ENCODE results near the gene MAMLD1. TPM values are rescaled to one million over a fixed set of nuclear protein-coding genes. Genes with fewer than 3 reads are reported as not detected.

The MAMLD1 gene
- total and polyA plus RNA-seq, 2 of the 8 experiments (the other 6 are each of a cell fraction or from before 2014, with no cell fraction given): 0.09 to 0.26 TPM

DNA sequence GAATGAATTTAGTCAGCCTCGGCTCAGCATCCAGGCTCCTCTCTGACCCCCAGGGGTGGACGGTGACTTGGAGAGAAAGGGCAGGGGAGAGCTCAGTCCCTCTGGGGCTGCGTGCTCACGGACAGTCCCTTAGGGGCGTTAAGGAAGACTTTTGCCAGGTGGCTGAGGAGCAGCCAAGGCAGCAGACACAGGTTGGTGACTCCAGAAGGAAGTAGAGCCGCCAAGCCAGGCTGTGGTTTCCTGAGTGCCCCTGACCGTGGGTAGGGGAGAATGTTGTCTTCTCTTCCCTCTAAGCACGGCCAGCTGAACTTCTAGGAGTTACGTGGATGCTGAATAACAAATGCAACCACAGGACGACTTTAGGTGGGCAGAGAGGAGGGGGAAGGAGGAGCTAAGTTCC, 114.3 kb downstream of the MAMLD1 start:
- no peak overlapping the region for H3K4ac ChIP-seq (replicated peaks; ENCODE audit: insufficient read length, low read depth, low read length)
- no peaks in the 10 kb centered on the region for H4K20me1 ChIP-seq (replicated peaks in 1 of 2; ENCODE audit: control insufficient read depth in 1 of 2, insufficient read depth in 2 of 2, low read length in 2 of 2)
- H3K4me3 ChIP-seq (ENCODE audit: extremely low read depth in 1 of 4, insufficient read depth in 2 of 4, low read depth in 3 of 4, low read length in 4 of 4): no peak overlapping the region
- no peak overlapping the region for H4K91ac ChIP-seq (replicated peaks; ENCODE audit: insufficient read length, low read length)
- H2BK5ac ChIP-seq (ENCODE audit: low read depth, low read length): no peak overlapping the region
- H2BK15ac ChIP-seq (ENCODE audit: low read length): no peak overlapping the region
- DNase-seq (ENCODE audit: low read depth in 1 of 2, low spot score in 2 of 2) (no peak), FAIRE-seq (no peak)
- no peak overlapping the region for H2BK20ac ChIP-seq (ENCODE audit: low read length)
- CTCF ChIA-PET (ENCODE audit: partially characterized antibody): no interaction called here
- H3K27me3 ChIP-seq (replicated peaks in 1 of 4; ENCODE audit: control insufficient read depth in 3 of 4, extremely low read depth in 1 of 4, insufficient read depth in 3 of 4, low read length in 3 of 4): no peaks in the 10 kb centered on the region
- no peaks in the 10 kb centered on the region for H3K9me3 ChIP-seq (ENCODE audit: insufficient read depth in 2 of 2, low read depth in 1 of 2, low read length in 1 of 2)
- WGBS, 2 experiments (ENCODE audit: extremely low coverage in 1 of 2, insufficient coverage in 1 of 2, insufficient read length in 1 of 2, insufficient replicate concordance in 2 of 2, low coverage in 1 of 2, low lambda C conversion rate in 2 of 2, missing lambda C conversion rate in 1 of 2): 82% methylated on average over 5 of the region's 10 CpGs; no CpG with 5 or more reads in 1 of the 2 experiments
- no peak overlapping the region for H3K27ac ChIP-seq (ENCODE audit: low read depth, low read length)
- no peak overlapping the region for H4K5ac ChIP-seq (ENCODE audit: insufficient read length, low read depth, low read length)
- no peak overlapping the region for H3K56ac ChIP-seq (replicated peaks; ENCODE audit: insufficient read length, low read depth, low read length)
- H2AFZ ChIP-seq (ENCODE audit: low read length): no peak overlapping the region
- H3K18ac ChIP-seq (ENCODE audit: extremely low read depth, low read length): no peak overlapping the region
- POLR2A ChIA-PET (ENCODE audit: partially characterized antibody): no interaction called here
- no peaks in the 10 kb centered on the region for H3K36me3 ChIP-seq (ENCODE audit: control insufficient read depth in 2 of 4, insufficient read depth in 4 of 4, low read length in 3 of 4)
- no peaks in the 10 kb centered on the region for H3K79me2 ChIP-seq (ENCODE audit: control insufficient read depth in 1 of 2, insufficient read depth in 2 of 2, low read length in 2 of 2)
- no peak overlapping the region for H3K14ac ChIP-seq (ENCODE audit: insufficient read length)
- no peak overlapping the region for H2BK120ac ChIP-seq (replicated peaks; ENCODE audit: low read depth, low read length)
- peaks cover 0 to 3% (median 0%) of the 10 kb centered on the region in 4 experiments; a peak in 1 of 7 replicates for H3K4me1 ChIP-seq (replicated peaks in 1 of 4; ENCODE audit: control insufficient read depth in 3 of 4, insufficient read depth in 4 of 4, low read length in 3 of 4)
- no peak overlapping the region for H3K4me2 ChIP-seq (ENCODE audit: insufficient read depth in 1 of 2, low read depth in 2 of 2, low read length in 2 of 2)
- H3K23me2 ChIP-seq (ENCODE audit: low read depth, low read length): no peaks in the 10 kb centered on the region
- no peak overlapping the region for H4K8ac ChIP-seq (ENCODE audit: extremely low read depth, insufficient read depth, low read length)
- no peaks in the 10 kb centered on the region for H3K79me1 ChIP-seq (ENCODE audit: low read depth, low read length)
- H3K23ac ChIP-seq (ENCODE audit: insufficient read length): no peak overlapping the region
- H2AK5ac ChIP-seq (ENCODE audit: low read depth, low read length): no peak overlapping the region
- H3K9ac ChIP-seq (replicated peaks in 1 of 4; ENCODE audit: extremely low read depth in 1 of 4, low read depth in 3 of 4, low read length in 3 of 4): no peak overlapping the region
- H2BK12ac ChIP-seq (ENCODE audit: low read depth, low read length): no peak overlapping the region
- no peak for TF ChIP-seq TBP (IDR thresholded peaks at IDR 0.05; ENCODE audit: low read depth, low read length)
- TF ChIP-seq SUZ12 (IDR thresholded peaks at IDR 0.05; ENCODE audit: low read length): no peak
- no peak for TF ChIP-seq MAFK (IDR thresholded peaks at IDR 0.05; ENCODE audit: low read depth, low read length)
- no peak for TF ChIP-seq HDAC2 (IDR thresholded peaks at IDR 0.05; ENCODE audit: borderline replicate concordance in 1 of 2, low read depth in 2 of 2, low read length in 2 of 2)
- TF ChIP-seq GABPA (IDR thresholded peaks at IDR 0.05; ENCODE audit: borderline replicate concordance, insufficient read depth, low read length): no peak
- TF ChIP-seq EZH2 (IDR thresholded peaks at IDR 0.05; ENCODE audit: low read depth, low read length, severe bottlenecking): no peak
- TF ChIP-seq SP4 (IDR thresholded peaks at IDR 0.05; ENCODE audit: low read length): no peak
